NCI-H748 treated with DMSO at 0.1 percent for 48 hours (cell line): ENCODE results near the gene KLHL29.

Experiments
- DNase-seq: peaks from one replicate; lab custom pipeline; 2025; lab: John Stamatoyannopoulos, UW

Gene KLHL29

GRCh38 chr2:23659328-23659727 lies 274.3 kb downstream of the KLHL29 start:
- no peak for DNase-seq

- DNase-seq = no peak
Measured at GRCh38 chr2:23659773-23660172, 274.8 kb downstream of the KLHL29 start.

GRCh38 chr2:23660237-23660636 lies 275.3 kb downstream of the KLHL29 start:
- DNase-seq = no peak

- DNase-seq = no peak
Measured at GRCh38 chr2:23661276-23662050, 276.5 kb downstream of the KLHL29 start.

- DNase-seq = no peak
Measured at GRCh38 chr2:23662466-23662865, 277.5 kb downstream of the KLHL29 start.

GRCh38 chr2:23662941-23663920 lies 278.3 kb downstream of the KLHL29 start:
- no peak for DNase-seq

GRCh38 chr2:23664066-23664788 lies 279.2 kb downstream of the KLHL29 start:
- DNase-seq = no peak

- no peak for DNase-seq
Measured at GRCh38 chr2:23666241-23666979, 281.4 kb downstream of the KLHL29 start.

- DNase-seq = no peak
Measured at GRCh38 chr2:23666980-23667357, 282.0 kb downstream of the KLHL29 start.

- DNase-seq = no peak
Measured at GRCh38 chr2:23668756-23669304, 283.9 kb downstream of the KLHL29 start.

- DNase-seq = no peak
Measured at GRCh38 chr2:23669413-23670244, 284.6 kb downstream of the KLHL29 start.

- no peak for DNase-seq
Measured at GRCh38 chr2:23670245-23670592, 285.2 kb downstream of the KLHL29 start.

GRCh38 chr2:23673082-23673481 lies 288.1 kb downstream of the KLHL29 start:
- DNase-seq = no peak

- no peak for DNase-seq
Measured at GRCh38 chr2:23673830-23674679, 289.1 kb downstream of the KLHL29 start.

- DNase-seq = no peak
Measured at GRCh38 chr2:23675506-23675905, 290.5 kb downstream of the KLHL29 start.

GRCh38 chr2:23677836-23678235 lies 292.9 kb downstream of the KLHL29 start:
- no peak for DNase-seq

GRCh38 chr2:23679044-23679443 lies 294.1 kb downstream of the KLHL29 start:
- no peak for DNase-seq

GRCh38 chr2:23680951-23681350 lies 296.0 kb downstream of the KLHL29 start:
- DNase-seq = no peak

- no peak for DNase-seq
Measured at GRCh38 chr2:23681356-23682140, 296.6 kb downstream of the KLHL29 start.
